Activated gamma-delta T cell treated with anti-CD3 and anti-CD28 coated beads, Interleukin-2, amount 50 U/mL, for 16 hours (primary cell): ENCODE data around the gene POLE3.
"Not testable (repeated sequence)": the region's sequence is repeated elsewhere in the genome, so short reads cannot be mapped to it uniquely, and the experiment has no call there.

Experiments used
- DNase-seq: peaks from one replicate; pipeline ENCODE4 v3.0.0-alpha.2; 2020; ENCODE audit warnings: low read depth

POLE3 gene

GRCh38 chr9:113403646-113404045 is 6.8 kb downstream of the POLE3 start:
- no peak for DNase-seq

DNA sequence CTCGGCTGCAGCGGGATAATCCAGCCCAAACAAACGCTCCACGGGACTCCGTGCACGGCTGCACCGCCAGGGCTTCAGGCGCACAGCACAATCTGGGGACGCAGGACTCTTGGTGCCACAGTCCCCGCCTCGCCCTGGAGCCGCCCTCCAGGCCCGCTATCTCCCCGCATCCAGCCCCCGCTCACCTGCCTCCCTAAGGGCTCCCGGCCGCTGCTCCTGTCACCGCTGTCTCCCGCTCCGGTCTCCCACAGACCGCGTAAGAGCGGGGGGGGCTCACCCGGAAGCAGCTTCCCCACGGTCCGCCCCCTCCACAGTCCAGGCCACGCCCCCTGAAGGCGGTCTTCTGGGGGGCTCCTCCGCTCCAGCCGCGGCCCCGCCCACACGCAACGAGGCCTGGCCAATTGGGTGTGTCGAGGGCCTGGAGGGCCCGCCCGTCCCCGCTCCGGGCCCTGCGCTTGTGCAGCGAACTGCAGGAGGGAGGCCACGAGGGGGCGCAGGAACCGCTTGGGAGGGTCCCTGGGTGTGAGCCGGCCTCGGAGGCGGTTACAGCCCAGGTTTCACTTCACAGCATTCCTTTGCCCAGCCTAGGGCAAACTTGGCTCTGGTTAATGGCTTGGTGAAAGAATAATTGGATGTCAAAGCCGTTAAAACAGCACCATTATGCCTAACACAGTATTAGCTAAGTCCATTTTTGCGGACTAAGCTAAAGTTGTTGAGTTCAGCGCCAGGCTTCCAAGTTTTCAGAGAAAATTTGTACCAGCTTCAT is 9.3 kb downstream of the POLE3 start, which contains the start of gene ALAD:
Gene ALAD, minus strand, starts transcription at position 258 of the 766 bp plus-strand sequence. CDS start 7,725 bp downstream, outside the sequence.
- peak; percentile 99 for DNase-seq

- DNase-seq = no peak
Observed at GRCh38 chr9:113399646-113400200, 10.8 kb downstream of the POLE3 start.

DNA sequence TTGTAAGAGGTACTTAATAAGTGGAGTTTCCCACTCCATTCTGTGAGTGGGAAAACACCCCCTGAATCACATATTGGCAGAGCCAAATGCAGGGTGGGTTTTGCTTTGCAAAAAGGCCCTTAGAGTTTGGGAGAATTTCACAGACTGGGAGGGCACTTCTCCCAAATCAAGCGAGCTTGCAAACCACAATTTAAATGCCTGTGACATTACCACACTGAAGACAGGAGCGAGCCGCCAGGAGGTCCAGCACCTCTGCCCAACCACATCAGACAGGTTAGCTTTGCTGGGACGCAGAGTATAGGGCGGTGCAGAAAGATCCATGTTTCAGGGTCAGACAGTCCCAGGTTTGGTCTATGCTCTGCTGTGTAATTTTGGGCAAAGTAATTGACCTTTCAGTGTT is 11.7 kb downstream of the POLE3 start:
- no peak for DNase-seq

GRCh38 chr9:113397203-113397631 is 13.3 kb downstream of the POLE3 start:
- no peak for DNase-seq

DNA sequence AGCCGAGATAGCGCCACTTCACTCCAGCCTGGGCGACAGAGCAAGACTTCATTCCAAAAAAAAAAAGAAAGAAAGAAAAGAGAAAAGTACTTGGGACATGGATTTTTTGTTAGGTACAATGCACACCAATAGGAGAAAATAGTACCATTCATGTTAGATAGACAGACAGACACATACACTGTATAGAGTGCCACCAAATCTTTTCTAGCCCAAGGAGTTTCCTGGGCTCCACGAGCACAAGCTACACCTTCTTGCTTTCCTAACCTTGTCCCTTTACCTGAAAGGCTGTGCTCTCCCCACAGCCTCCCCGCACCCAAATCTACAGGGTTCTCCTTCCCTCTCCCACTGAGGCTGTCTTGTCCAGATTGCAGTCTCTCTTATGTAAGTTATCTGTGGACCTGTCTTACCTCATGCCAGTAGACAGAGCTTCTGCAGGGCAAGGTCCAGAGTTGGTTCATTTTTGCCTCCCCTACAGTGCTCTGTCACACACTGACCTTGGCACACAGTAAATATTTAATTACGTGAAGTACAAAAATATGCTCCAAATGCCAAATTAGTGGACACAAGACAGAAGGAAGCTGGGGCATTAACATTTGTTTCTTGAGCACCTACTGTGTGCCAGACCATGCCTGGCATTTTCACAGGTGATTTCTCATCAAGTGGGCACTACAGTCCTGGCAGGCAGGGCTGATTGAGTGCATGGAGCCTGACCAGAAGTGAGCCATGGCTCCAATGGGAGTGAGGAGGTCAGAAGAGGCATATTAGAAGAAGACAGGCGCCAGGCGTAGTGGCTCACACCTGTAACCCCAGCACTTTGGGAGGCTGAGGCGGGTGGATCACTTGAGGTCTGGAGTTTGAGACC is 15.2 kb downstream of the POLE3 start:
- no peak for DNase-seq

DNA sequence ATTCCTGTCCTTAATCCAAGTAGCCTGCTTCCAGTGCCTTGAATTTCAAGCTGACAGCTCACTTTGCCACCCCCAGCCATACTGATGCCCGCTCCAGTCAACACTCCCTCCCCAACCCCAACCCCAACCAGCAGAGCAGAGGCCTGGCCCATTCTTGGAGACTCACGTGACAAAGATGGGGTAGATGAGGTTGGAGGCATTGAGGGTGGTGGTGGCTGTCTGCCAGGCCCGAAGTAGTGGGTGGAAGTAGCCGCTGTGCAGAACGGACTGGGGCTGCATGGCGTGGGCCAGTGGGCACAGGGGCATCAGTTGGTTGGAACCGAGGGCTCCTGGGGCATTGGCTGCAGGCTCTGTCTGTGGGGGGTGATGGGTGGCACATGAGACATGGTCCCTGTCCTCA is 17.2 kb downstream of the POLE3 start:
- no peak for DNase-seq

DNA sequence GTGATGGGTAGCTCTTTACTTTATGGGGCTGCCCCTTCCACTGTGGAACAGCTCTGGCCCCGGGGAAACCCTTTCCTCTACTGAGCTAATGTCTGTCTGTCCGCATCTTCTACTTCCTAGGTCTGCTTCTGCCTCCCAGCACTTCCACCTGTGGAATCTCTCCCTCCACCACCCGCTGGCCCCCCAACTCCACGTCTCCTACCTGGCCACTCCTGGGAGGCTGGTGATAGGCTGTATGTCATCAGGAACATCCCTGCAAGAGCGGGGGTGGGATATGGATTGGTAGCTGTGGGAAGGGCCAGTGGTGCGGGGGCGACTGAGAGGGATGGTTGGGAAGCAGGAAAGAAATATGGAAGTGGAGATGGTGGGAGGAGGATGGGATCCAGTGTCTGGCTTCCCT is 18.6 kb downstream of the POLE3 start:
- DNase-seq = no peak

DNA sequence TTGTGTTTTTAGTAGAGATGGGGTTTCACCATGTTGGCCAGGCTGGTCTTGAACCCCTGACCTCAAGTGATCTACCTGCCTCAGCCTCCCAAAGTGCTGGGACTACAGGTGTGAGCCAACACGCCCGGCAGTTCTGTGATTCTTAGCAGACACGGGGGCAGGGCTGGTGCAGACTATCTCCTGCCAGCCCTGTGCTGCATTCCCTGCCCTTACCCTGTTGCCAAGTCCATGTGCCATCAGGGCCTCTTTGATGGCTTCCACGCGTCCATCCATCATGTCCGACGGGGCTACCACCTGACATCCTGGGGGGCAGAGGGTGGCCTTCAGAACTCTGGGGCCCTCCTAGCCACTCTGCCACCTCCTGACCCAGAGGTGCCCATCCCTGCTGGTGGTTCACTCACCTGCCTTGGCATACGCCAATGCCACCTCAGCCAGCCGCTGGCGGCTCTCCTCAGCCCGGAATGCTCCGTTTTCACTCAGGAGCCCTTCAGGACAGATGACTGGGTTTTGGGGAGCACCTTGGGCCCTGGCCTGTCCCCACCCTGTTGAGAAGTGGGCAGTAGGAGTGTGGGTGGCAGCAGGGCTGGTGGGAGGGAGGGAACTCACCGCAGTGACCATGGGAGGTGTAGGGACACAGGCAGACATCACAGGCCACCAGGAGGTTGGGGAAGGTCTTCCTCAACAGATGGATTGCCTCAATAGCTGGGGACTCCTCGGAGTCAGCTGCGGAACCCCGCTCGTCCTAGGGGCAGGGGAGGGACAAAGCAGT is 20.1 kb downstream of the POLE3 start:
- DNase-seq = no peak

DNA sequence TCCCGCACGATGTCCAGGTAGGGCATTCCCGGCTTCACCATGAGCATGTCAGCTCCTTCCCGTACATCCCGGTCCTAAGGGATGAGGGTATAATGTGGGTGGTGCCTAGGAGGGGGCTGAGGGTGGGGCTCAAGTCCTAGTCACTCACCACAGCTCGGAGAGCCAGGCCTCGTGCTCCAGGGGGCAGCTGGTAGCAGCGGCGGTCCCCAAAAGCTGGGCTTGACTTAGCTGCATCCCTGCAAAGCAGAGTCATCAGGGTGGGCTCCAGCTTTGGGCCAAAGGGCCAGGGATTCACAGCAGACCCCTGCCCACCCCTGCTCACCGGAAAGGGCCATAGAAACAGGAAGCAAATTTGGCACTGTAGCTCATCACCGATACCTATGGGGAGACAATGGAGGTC is 21.0 kb downstream of the POLE3 start:
- no peak for DNase-seq

DNA sequence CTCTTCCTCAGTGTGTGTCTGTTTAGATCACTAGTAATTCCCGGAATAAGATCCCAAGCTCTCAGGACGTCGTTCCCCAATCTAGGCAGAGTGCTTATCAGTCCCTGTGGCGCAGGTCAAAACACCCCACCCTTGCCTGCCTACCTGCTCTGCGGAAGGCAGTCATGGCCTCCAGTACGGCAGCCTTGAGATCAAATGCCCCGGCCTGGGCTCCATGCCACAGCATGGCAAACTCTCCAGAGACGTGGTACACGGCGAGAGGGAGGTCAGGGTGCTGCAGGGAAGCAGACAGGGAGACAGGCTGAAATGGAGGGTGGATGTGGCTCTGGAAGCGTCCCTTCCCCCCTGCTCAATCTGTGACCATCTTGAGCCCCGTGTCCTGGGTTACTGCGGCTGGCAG is 21.6 kb downstream of the POLE3 start:
- DNase-seq = no peak

- no peak for DNase-seq
Observed at GRCh38 chr9:113387560-113388230, 22.8 kb downstream of the POLE3 start.

- no peak for DNase-seq
Observed at GRCh38 chr9:113386571-113387393, 23.7 kb downstream of the POLE3 start.

DNA sequence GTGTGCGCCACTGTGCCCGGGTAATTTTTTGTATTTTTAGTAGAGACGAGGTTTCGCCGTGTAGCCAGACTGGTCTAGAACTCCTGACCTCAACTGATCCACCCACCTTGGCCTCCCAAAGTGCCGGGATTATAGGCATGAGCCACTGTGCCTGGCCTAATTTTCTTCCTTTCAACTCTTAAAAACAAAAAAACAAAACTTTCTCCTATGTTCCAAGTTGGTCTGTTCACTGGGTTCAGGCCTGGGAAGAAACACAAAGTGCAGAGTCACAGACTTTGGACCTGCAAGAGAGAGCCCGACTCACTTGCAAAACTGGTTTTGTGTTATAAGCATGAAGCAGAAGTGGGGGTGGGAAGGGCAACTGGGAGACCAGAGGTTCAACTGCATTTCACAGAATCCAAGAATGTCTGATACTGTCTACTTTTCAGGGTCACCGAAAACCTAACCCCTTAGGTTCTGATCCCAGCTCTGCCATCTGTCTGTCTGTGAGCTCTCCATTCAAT is 28.5 kb downstream of the POLE3 start:
- no peak for DNase-seq

- not testable (repeated sequence) for DNase-seq
Observed at GRCh38 chr9:113381441-113381840, 29.0 kb downstream of the POLE3 start.

GRCh38 chr9:113380869-113381378 is 29.6 kb downstream of the POLE3 start:
- no peak for DNase-seq

DNA sequence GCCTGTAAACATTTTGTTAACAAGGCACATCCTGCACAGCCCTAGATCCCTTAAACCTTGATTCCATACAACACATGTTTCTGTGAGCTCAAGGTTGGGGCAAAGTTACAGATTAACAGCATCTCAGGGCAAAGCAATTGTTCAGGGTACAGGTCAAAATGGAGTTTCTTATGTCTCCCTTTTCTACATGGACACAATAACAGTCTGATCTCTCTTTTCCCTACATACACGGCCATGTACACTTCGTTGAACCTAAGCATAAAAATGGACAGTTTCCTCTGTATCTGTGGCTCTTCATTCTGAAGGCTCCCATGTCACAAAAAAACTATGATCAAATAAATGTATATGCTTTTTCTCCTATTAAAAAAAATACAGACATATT is 30.7 kb downstream of the POLE3 start:
- DNase-seq = not testable (repeated sequence)

DNA sequence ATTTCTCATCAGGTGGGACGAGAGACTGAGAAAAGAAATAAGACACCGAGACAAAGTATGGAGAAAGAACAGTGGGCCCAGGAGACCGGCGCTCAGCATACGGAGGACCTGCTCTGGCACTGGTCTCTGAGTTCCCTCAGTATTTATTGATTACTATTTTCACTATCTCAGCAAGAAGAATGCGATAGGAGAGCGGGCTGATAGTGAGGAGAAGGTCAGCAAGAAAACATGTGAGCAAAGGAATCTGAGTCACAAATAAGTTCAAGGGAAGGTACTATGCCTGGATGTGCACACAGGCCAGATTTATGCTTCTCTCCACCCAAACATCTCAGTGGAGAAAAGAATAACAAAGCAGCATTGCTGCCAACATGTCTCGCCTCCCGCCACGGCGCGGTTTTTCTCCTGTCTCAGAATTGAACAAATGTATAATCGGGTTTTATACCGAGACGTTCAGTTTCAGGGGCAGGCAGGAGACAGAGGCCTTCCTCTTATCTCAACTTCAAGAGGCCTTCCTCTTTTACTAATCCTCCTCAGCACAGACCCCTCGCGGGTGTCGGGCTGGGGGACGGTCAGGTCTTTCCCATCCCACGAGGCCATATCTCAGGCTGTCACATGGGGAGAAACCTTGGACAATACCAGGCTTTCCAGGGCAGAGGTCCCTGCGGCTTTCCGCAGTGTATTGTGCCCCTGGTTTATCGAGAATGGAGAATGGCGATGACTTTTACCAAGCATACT is 31.2 kb downstream of the POLE3 start:
- DNase-seq = not testable (repeated sequence)
